GM19043 (cell line): Measurements from ENCODE around the gene CMC1.
"Not testable (repeated sequence)": the region's sequence is repeated elsewhere in the genome, so short reads cannot be mapped to it uniquely, and the experiment has no call there.

Experiments used
- ATAC-seq: cut with Tn5 transposase; IDR thresholded peaks from one replicate; pipeline ENCODE4 v1.9.1; 2021; ENCODE audit warnings: low read depth; ENCODE audit not compliant: unreplicated experiment

The CMC1 gene, protein sequence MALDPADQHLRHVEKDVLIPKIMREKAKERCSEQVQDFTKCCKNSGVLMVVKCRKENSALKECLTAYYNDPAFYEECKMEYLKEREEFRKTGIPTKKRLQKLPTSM

DNA sequence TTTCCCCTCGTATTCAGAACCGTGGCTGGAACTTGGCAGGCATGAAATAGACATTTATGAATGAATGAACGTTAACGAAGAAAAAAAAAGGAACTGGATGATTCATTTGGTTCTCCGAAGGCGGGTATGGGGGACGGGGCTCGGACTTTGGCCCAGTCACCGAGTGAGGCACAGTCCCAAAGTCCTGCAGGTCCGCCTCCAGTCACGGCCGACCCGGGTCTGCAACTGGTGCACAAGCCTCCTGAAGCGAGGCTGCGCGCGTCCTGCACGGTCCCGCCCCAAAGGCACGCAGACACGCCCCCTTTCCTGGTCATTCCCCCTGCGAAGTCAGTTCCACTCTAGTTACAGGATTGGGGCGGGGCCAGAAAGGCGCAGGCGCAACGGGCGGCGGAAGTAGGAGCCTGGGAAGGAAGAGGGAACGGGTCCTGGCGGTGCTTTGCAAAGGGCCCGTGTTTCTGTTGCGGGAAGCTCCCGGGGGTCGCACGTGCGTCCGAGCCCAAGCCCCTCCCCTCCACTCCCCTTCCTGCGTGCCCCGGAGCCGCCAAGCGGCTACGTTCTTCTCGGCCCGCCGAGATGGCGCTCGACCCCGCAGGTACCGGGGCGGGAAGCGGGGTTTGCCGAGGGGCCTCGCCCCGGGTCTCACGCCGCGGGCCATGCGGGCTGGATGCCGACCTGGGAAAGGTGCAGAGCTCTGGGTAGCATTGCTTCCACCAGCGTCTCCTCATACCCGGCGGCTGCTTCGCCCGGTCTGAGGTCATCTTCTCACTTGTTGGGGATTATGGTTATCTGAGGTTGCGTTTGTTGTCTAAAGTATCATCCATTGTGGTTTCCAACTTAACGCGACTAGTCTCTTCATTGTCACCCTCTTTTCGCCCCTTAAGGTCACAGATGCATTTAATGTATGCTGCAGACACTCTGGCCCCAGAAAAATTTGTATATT, at the start of gene CMC1:
Gene CMC1 (plus strand): TSS at position 399 of the 940 bp plus-strand sequence. CDS start 175 bp downstream, at position 574.
- ATAC-seq, result peak; percentile 96

DNA sequence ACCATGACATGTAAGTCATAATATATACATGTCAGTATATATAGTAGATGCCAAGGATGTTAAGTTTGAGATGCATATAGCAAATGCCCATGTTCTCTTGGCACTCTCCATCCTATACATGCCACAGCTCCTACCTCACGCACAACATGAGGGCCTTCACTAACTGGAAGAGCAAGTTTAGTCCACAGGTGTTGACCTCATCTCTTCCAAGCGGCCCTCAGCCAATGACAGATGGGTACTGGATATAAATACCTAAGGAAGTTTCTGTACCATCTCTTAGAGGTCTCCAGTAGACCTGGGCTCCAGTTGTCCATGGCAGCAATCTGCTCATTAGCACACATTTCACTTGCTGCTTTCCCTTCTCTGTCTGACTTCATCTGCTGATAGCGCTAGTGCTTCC, 43.3 kb upstream of the CMC1 start:
- no peak for ATAC-seq

DNA sequence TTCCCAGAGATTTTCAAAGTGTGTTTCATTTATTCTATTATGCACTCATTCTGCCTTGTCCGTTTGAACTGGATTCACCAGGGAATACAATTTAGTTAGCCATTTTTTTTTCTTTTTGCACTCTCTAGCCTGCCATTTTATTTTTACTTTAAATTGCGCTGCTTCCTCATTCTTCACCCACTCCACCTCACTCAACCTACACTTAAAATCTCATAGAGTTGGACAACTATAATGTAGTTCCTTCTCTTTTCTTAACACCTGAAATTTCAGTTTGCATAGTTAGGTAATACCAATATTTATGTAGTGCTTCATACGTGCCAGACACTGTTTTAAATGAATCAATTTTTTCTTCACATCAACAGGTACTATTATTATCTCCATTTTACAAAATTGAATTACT, 42.4 kb upstream of the CMC1 start:
- no peak for ATAC-seq

DNA sequence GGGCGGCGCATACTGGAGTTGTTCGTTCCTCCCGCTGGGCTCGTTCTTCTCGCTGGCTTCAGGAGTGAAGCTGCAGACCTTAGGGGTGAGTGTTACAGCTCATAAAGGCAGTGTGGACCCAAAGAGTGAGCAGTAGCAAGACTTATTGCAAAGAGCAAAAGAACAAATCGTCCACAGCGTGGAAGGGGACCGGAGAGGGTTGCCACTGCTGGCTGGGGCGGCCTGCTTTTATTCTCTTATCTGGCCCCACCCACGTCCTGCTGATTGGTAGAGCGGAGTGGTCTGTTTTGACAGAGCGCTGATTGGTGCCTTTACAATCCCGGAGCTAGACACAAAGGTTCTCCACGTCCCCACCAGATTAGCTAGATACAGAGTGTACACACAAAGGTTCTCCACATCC, 41.8 kb upstream of the CMC1 start:
- not testable (repeated sequence) for ATAC-seq

DNA sequence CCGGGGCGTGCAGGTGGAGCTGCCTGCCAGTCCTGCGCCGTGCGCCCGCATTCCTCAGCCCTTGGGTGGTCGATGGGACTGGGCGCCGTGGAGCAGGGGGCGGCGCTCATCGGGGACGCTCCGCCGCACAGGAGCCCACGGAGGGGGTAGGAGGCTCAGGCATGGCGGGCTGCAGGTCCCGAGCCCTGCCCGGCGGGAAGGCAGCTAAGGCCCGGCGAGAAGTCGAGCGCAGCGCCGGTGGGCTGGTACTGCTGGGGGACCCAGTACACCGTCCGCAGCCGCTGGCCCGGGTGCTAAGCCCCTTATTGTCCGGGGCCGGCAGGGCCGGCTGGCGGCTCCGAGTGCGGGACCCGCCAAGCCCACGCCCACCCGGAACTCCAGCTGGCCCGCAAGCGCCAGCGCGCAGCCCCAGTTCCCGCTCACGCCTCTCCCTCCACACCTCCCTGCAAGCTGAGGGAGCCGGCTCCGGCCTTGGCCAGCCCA, 41.0 kb upstream of the CMC1 start:
- ATAC-seq, result not testable (repeated sequence)

DNA sequence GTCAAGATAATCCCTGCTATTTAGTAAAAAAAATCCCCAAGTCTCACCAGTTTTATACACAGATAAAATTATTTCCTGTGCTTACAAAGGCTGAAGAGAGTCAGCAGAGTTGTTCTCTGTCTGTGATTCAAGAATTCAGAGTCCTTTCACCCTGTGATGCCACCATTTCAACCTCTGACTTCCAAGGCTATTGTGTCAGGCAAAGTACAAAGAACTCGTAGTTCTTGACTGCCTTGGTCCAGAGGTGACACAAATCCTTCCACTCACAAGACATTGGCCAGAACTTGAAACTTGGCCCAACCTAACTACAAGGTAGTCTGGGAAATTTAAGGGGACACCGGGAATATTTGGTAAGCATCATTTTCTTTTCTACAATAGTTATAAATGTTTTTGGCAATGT, 34.9 kb upstream of the CMC1 start:
- no peak for ATAC-seq

DNA sequence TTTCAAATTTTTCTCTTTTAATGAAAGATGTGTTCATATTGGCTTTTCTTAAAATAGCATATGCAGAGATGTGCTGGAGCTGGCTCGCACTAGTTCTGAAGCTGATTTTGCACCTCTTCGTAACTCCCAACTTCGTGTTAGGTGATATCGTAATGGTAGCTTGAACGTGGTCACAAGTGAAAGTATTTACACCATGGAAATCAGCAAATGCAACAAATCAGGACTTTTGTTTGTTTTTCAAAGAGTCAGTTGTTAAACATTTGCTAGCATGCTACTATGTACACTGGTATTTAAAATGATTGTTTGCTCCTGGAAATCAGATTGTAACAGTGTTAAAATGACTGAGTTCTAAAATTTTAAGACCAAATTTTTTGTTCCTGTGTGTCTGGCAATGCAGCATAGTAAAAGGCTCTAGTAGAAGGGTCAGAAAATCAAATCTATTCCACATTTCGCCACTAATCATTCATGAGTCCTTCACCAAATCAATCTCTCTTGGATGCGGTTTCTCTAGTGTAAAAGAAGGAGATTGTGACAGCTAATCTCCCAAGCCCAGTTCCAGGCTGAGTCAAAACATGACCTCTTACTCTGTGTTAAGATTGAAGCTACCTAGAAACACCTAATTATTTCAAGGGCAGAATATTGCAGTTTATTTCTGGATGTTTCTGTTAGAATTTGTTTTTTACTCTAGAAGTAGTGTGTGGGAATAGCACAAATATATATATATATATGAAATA, 34.3 kb upstream of the CMC1 start:
- ATAC-seq, result no peak

DNA sequence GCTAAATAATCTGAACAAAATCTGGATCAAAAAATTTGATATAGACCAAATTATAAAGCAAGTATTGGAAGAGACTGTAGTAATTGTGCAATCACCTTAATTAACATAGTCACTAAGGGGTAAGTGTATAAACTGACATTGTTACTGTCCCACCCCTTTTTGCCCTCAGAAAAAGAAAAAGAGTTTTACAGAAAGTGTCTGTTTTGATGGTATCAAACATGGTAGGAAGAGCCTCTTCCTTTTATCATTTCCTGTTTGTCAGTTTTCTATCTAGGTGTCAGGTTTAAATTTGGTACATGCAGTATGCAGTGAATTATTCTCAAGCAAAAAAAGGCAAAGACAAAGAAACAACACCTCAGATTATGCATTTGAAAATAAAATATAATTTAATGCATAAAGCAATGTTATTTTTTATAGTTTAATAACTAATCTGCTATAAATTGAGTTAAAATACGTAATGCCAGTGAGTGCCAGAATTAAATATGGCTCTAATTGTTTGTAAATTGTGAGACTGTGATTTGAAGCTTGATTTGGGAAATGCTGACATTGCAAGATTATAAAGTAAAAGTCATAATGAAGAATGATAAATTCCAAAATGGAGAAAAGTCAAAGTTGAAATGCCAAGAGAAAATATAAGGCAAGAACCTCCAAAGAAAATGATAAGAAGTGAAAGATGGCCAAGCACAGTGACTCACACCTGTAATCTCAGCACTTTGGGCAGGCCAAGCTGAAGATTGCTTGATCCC, 30.3 kb upstream of the CMC1 start:
- ATAC-seq, result no peak

DNA sequence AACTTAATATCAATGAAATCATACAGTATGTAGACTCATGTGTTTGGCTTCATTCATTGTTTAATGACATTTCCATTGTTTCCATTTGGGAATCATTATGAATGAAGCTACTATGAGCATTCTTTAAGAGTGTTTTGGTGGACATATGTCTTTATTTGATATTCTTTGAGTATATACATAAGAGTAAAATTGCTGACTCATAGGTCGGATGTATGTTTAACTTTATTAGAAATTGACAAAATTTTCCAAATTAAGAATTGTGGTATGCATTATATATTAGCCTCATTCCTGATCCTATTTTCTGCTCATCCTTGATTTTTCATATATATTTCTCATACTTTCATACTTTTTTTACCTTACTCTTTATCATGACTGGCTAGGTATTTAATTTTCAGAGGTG, 28.7 kb upstream of the CMC1 start:
- ATAC-seq, result no peak

DNA sequence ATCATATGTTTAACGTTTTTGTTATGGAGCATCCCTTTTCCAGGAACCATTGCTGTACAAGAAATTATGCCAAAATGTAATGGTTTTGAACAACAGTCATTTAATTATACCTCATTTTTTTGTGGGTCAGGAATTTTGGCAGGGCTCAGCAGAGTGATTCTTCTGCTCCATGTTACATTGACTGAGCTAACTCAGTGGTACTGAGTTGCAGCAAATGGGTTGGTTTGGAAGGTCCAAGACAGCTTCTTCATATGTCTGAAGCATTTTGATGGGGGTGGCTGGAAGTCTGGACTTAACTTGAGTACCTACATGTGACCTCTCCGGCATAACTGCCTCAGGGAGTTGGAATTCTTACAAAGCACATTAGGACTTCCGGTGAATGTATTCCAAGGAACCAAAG, 26.0 kb upstream of the CMC1 start:
- ATAC-seq, result no peak

DNA sequence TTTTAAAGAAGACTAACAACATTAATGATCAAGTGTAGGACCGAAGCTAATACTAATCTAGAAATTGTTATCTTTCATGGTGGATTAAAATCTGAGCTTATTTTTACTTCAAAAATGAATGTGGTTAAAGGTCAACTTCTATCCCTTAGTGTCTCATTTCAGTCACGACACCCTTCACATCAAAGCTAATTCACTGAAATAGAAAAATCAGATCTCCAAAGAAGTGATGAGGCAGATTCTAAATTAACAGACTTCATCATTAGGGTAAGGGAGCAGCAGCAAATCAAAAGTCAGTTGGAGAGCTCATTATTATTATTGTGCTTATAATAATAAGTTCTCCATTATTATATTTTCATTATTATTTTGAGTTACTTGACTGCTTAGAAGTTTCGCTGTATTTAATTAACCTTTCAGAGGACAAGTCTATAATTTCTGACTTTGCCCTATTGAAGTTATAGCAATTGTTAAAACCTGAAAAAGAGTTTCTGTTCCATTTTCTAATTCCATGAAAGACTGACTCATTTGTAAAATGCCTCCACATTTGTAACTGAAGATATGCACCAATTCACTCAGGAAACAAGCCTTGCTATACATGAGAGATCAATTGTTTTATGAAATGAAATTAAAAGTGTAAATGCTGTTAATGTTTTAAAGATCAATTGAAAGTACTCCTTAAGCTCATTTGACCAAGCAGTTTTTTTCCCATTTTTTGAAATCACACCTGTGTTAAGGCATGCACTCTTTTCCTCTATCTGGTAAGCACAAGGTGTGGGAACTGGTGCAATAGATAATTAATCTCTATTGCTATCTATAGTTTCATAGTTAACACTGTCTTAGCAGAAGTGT, 23.1 kb upstream of the CMC1 start:
- peak; percentile 26 for ATAC-seq

DNA sequence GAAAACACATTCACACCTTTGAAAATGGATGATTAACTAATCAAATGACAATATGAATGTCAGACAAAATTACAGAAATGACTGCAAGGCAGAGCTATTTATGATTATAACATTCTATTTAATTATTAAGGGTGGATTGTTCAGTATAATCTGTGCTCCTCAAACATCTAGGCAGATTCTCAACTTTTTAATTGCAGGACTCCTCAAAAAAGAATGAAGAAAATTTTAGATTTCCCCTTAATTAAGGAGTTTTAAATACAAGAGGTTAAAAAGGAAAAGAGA, 22.6 kb upstream of the CMC1 start:
- peak; percentile 38 for ATAC-seq

DNA sequence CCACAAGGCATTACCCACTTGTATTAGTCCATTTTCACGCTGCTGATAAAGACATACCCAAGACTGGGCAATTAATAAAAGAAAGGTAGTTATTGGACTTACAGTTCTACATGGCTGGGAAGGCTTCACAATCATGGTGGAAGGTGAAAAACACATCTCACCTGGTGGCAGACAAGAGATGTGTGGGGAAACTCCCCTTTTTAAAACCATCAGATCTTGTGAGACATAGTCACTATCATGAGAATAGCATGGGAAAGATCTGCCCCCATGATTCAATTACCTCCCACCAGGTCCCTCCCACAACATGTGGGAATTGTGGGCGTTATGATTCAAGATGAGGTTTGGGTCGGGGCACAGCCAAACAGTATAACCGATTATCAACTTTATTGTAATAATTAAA, 17.0 kb upstream of the CMC1 start:
- ATAC-seq, result no peak

DNA sequence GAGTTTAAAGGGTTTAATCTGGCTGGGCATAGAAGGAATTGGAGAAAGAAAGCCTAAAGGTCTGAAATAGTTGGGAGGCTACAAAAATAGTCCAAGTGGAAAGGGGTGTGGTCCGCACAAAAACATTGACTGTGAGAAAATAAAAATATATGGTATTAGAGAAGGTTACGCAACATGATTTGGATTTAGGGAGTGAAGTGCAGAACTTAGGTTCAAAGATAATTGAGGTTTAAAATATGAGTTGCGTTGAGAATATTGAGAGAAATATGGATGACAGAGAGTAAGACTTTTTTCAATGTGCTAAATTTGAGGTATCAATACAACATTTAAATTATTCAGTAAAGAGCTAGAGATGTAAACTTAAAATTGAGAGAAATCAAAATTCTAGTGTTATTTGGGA, 15.4 kb upstream of the CMC1 start:
- ATAC-seq, result no peak

DNA sequence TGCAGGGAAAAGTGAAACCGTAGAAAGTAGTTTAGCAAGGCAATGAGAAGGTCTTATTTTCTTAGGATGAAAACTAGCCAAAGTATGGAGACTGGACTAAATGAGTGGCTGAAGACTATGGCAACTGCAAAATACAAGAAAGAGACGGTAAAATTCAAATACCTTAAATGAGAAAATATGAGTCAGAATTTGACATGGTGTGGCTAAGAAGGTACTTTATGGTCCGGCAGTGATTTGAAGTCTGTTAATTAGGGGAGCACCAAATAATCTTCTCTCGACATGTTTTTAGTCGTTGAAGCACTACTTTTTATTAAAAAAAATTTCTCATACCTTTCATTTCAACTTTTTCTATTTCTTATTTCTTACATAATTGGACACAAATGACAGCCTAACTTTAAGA, 12.8 kb upstream of the CMC1 start:
- ATAC-seq, result no peak

DNA sequence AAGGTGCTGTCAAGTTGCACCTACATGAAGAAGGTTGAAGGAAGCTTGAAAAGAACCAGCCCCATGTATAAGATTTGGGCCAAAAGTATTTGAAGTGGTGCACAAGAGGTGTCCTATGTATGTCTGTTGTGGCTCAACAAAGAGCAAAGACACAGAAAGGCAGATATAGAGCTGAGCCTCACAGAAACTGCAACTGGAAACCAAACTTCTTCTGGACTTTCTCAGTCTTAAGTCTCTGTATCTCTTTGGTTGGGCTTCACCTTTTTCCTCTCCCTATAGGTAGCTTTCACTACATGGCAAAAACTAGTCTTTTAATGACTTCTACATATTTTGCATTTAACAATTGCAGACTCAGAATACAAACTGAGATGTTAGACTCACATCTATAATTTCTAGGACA, 8.8 kb upstream of the CMC1 start:
- ATAC-seq, result no peak

DNA sequence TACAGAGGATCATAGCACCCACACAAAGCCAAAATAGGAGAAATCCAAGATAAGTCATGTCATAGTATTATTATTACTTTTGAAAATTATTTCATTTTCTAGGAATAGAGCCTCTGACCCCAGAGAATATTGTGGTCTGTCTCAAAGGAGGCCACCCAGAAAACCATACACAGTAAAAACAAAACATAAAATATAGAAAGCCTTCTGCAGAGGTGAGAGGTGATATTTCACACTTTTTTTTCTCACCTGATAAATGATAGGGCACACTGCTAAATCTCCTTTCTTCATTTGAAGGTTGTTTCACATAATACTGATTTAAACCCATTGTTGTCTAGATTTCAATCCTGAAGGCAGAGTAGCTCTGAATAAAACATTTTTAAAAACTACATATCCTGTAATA, 7.0 kb upstream of the CMC1 start:
- ATAC-seq, result no peak

DNA sequence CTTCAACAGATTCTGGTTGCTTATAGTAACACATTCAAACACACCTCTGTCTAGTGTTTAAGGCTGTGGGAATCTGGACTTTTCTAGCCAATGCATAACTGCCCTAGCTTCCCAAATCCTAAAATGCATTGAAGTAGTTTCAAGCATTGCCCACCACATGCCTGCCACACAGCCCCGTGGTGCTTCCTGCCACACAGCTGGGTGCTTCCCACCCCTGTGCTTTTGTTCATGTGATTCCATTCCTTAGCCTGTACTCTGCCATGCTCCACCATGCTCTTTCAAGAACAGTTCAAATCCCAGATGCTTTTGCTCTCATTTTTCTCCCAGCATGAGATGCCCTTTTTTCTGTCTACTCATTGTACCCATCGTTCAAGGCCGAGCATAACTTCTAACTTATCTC, 2.3 kb upstream of the CMC1 start:
- ATAC-seq, result no peak

DNA sequence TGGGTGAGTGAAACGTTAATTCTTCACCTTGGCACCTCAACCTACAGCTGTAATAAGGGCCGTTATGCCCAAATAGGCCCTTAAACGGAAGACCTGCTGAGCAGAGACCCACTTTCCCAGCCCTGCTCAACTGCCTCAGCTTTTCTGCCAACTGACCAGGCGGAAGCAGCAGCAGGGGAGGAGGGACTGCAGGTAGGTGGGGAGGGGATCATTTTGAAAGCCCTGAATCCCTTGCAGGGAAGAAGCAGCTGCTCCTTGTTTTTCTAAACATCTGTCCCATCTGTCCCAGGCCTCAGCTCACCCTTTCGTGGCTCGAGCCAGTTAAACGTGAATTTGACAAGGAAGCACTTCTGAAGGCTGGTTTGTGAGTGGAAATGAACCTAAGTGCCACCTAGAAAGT, 978 bp upstream of the CMC1 start:
- ATAC-seq, result no peak

DNA sequence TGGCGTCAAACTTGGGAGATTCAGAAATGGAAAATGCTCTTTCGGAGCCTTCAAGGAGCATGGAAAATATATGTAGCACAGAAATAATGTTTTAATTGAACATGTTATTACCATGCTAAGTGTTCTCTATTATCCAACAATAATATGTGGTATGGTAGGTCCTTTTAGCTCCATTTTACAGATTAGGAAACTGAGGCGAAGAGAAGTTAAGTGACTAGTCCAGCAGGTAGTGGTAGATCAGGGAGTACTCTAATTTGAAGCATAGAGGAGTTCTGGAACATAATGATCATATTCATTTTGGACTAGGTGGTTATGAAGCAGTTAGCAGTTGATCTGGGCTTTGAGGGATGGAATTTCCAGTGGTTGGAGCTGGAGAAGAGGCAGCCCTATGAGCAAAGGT, 1.1 kb downstream of the CMC1 start:
- ATAC-seq, result no peak
